HEK293 (cell line): Measurements from ENCODE around the gene WDFY2.

ENCODE experiments used
- CTCF ChIA-PET: fragments of 350-600 bp; formaldehyde crosslinking; extraction: SDS; loops from one replicate; lab custom pipeline; 2021; ENCODE audit warnings: antibody characterized with exemption; lab: Yijun Ruan, JAX
- POLR2A ChIA-PET: fragments of 300-600 bp; formaldehyde crosslinking; extraction: SDS; loops from one replicate; lab custom pipeline; 2020; ENCODE audit warnings: antibody characterized with exemption, inconsistent platforms; lab: Yijun Ruan, JAX
- H3K27ac ChIP-seq: fragments of 200-500 bp; sonication (Bioruptor generic); 2 replicates; pipeline ENCODE4 v1.5.1; 2014; ENCODE audit warnings: low read depth, low read length, control low read depth, inconsistent platforms; ENCODE audit errors: extremely low read depth
- H3K36me3 ChIP-seq, 2 experiments: fragments of 200-500 bp in 1 of 2; sonication (Bioruptor generic) in 1 of 2; 1 replicate in 1 of 2; 2 replicates in 1 of 2; pipeline ENCODE4 v1.5.1; 2014 to 2017; ENCODE audit warnings: inconsistent platforms in 2 of 2, low read length in 2 of 2; ENCODE audit not compliant: control insufficient read depth in 2 of 2, insufficient read depth in 1 of 2
- H3K4me1 ChIP-seq: fragments of 200-500 bp; sonication (Bioruptor generic); 2 replicates; pipeline ENCODE4 v1.5.1; 2014; ENCODE audit warnings: mild to moderate bottlenecking, low read length, inconsistent platforms; ENCODE audit not compliant: control insufficient read depth, insufficient read depth
- H3K4me3 ChIP-seq: 2 replicates; pipeline ENCODE4 v1.5.1; 2011; ENCODE audit warnings: low read depth, mild to moderate bottlenecking, control low read depth, low read length, moderate library complexity
- H3K9me3 ChIP-seq: fragments of 200-500 bp; sonication (Bioruptor generic); 2 replicates; pipeline ENCODE4 v1.5.1; 2014; ENCODE audit warnings: low read depth, low read length, inconsistent platforms; ENCODE audit not compliant: control insufficient read depth, insufficient read depth
- ELK4 ChIP-seq: IDR thresholded peaks from 2 replicates; pipeline ENCODE4 v1.6.1; 2011; ENCODE audit warnings: mild to moderate bottlenecking, low read depth, low read length, borderline replicate concordance
- GFI1B ChIP-seq: fragments of 450-650 bp; formaldehyde crosslinking; IDR thresholded peaks from 2 replicates; pipeline ENCODE4 v1.5.1; 2016; ENCODE audit warnings: missing biosample characterization, missing genetic modification characterization
- HOXA7 ChIP-seq: sonication (generic); formaldehyde crosslinking; IDR thresholded peaks from 2 replicates; pipeline ENCODE4 v1.8.1; 2022; ENCODE audit warnings: missing genetic modification reagents, borderline replicate concordance
- KLF10 ChIP-seq: fragments of 450-650 bp; IDR thresholded peaks from 2 replicates; pipeline ENCODE4 v1.5.1; 2018; ENCODE audit warnings: missing biosample characterization, mild to moderate bottlenecking, missing genetic modification characterization
- PBX3 ChIP-seq: sonication (generic); formaldehyde crosslinking; IDR thresholded peaks from 2 replicates; pipeline ENCODE4 v1.8.1; 2022; ENCODE audit warnings: mild to moderate bottlenecking, moderate library complexity, missing genetic modification reagents
- PRDM2 ChIP-seq: fragments of 450-650 bp; formaldehyde crosslinking; IDR thresholded peaks from 2 replicates; pipeline ENCODE4 v1.5.1; 2016; ENCODE audit warnings: missing biosample characterization, missing genetic modification characterization, borderline replicate concordance
- TCF7L2 ChIP-seq: IDR thresholded peaks from 2 replicates; pipeline ENCODE4 v1.6.1; 2011; ENCODE audit warnings: low read depth, mild to moderate bottlenecking, inconsistent platforms, low read length, moderate library complexity, borderline replicate concordance
- ZBTB20 ChIP-seq: fragments of 450-650 bp; formaldehyde crosslinking; IDR thresholded peaks from 2 replicates; pipeline ENCODE4 v1.5.1; 2016; ENCODE audit warnings: missing biosample characterization, missing genetic modification characterization
- ZBTB8A ChIP-seq: fragments of 450-650 bp; formaldehyde crosslinking; IDR thresholded peaks from 2 replicates; pipeline ENCODE4 v1.5.1; 2016; ENCODE audit warnings: missing biosample characterization, missing genetic modification characterization
- ZIC2 ChIP-seq: fragments of 450-650 bp; formaldehyde crosslinking; IDR thresholded peaks from 2 replicates; pipeline ENCODE4 v1.5.1; 2016; ENCODE audit warnings: missing biosample characterization, missing genetic modification characterization
- ZNF211 ChIP-seq: fragments of 450-650 bp; formaldehyde crosslinking; IDR thresholded peaks from 2 replicates; pipeline ENCODE4 v1.5.1; 2016; ENCODE audit warnings: low read depth, missing biosample characterization, missing genetic modification characterization
- ZNF354C ChIP-seq: fragments of 450-650 bp; formaldehyde crosslinking; IDR thresholded peaks from 2 replicates; pipeline ENCODE4 v1.5.1; 2016; ENCODE audit warnings: missing biosample characterization, missing genetic modification characterization, low read depth, borderline replicate concordance
- ZNF433 ChIP-seq: fragments of 450-650 bp; formaldehyde crosslinking; IDR thresholded peaks from 2 replicates; pipeline ENCODE4 v1.5.1; 2016; ENCODE audit warnings: missing biosample characterization, missing genetic modification characterization, low read depth
- ZNF473 ChIP-seq: fragments of 450-650 bp; formaldehyde crosslinking; IDR thresholded peaks from 2 replicates; pipeline ENCODE4 v1.5.1; 2017; ENCODE audit warnings: missing biosample characterization, missing genetic modification characterization
- ZNF514 ChIP-seq: fragments of 450-650 bp; formaldehyde crosslinking; IDR thresholded peaks from 2 replicates; pipeline ENCODE4 v1.5.1; 2016; ENCODE audit warnings: missing biosample characterization, missing genetic modification characterization
- ZNF521 ChIP-seq: fragments of 450-650 bp; formaldehyde crosslinking; IDR thresholded peaks from 2 replicates; pipeline ENCODE4 v1.5.1; 2017; ENCODE audit warnings: missing biosample characterization, mild to moderate bottlenecking, missing genetic modification characterization
- ZNF530 ChIP-seq: fragments of 450-650 bp; formaldehyde crosslinking; IDR thresholded peaks from 2 replicates; pipeline ENCODE4 v1.5.1; 2016; ENCODE audit warnings: low read depth, missing biosample characterization, missing genetic modification characterization
- ZNF544 ChIP-seq: fragments of 450-650 bp; formaldehyde crosslinking; IDR thresholded peaks from 2 replicates; pipeline ENCODE4 v1.5.0; 2017; ENCODE audit warnings: missing biosample characterization, missing genetic modification characterization
- ZNF560 ChIP-seq: fragments of 450-650 bp; formaldehyde crosslinking; IDR thresholded peaks from 2 replicates; pipeline ENCODE4 v1.5.1; 2017; ENCODE audit warnings: missing biosample characterization, missing genetic modification characterization, borderline replicate concordance
- ZNF707 ChIP-seq: fragments of 450-650 bp; formaldehyde crosslinking; IDR thresholded peaks from 2 replicates; pipeline ENCODE4 v1.5.1; 2016; ENCODE audit warnings: missing biosample characterization, missing genetic modification characterization
- ZNF776 ChIP-seq: fragments of 450-650 bp; formaldehyde crosslinking; IDR thresholded peaks from 2 replicates; pipeline ENCODE4 v1.5.0; 2017; ENCODE audit warnings: missing biosample characterization, missing genetic modification characterization, borderline replicate concordance
- ZNF777 ChIP-seq: fragments of 450-650 bp; formaldehyde crosslinking; IDR thresholded peaks from 2 replicates; pipeline ENCODE4 v1.5.1; 2017; ENCODE audit warnings: missing biosample characterization, missing genetic modification characterization, borderline replicate concordance
- ZSCAN16 ChIP-seq: fragments of 450-650 bp; formaldehyde crosslinking; IDR thresholded peaks from 2 replicates; pipeline ENCODE4 v1.5.1; 2016; ENCODE audit warnings: missing biosample characterization, missing genetic modification characterization
- TF ChIP-seq, protein P1 (sequence below): fragments of 450-650 bp; formaldehyde crosslinking; IDR thresholded peaks from 2 replicates; pipeline ENCODE4 v1.5.1; 2017; ENCODE audit warnings: missing biosample characterization, missing genetic modification characterization

Gene WDFY2

DNA sequence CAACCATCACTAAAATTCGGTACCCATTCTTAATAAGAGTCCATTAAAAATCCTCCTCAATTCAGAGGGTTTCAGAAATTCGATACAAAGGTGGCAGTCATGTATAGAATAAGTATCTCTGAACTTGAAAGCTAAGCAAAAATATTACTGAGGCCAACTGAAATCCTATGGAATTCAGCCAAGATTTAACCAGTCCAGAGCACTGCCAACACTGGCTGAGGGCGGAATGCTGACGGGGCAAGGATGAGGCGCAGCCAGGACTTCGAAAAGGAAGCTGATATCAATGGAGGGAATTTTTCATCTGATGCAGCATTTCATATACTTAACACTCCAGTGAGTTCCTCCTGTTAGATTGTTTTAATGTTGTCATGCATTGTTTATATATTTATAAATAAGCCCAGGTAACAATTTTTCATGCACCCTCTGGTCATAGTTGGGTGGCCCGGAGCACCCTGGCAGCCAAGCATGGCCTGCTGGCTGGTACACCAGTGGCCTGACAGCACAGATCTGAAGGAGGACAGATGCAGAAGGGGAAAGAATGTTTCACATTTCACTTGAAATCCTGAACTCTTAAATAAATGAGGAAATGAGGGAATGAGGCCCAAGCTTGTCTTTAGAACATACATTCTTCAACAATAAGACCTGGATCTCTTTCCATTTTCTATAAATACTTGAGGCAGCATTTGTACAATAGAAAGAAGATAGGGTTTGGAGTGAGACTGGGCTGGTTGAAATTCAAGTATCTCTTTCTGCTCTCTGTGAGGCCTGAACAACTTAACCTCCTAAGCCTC, 41.5 kb downstream of the WDFY2 start:
- no peaks in the 10 kb centered on the region for H3K9me3 ChIP-seq
- no peaks in the 10 kb centered on the region for H3K4me1 ChIP-seq
- POLR2A ChIA-PET = no interaction called here
- no peak for TF ChIP-seq ZNF211 (tag by site-specific recombination)
- no peak for TF ChIP-seq ZNF530 (tag by site-specific recombination)
- no peak for TF ChIP-seq ZNF777 (tag by site-specific recombination)
- no peak for TF ChIP-seq GFI1B (tag by site-specific recombination)
- no peak for TF ChIP-seq ZNF560
- TF ChIP-seq ZNF433 = no peak
- no peak for TF ChIP-seq TCF7L2
- TF ChIP-seq PBX3 (CRISPR knock-in tag) = no peak
- no peak for TF ChIP-seq ZSCAN16
- TF ChIP-seq ZNF544 (tag by site-specific recombination) = no peak
- no peak for TF ChIP-seq HOXA7 (CRISPR knock-in tag)
- no peak for TF ChIP-seq ZNF354C
- no peak for TF ChIP-seq ZNF514
- no peak for TF ChIP-seq ZNF473 (tag by site-specific recombination)
- no peak for TF ChIP-seq ZBTB20 (tag by site-specific recombination)
- TF ChIP-seq, protein P1, sequence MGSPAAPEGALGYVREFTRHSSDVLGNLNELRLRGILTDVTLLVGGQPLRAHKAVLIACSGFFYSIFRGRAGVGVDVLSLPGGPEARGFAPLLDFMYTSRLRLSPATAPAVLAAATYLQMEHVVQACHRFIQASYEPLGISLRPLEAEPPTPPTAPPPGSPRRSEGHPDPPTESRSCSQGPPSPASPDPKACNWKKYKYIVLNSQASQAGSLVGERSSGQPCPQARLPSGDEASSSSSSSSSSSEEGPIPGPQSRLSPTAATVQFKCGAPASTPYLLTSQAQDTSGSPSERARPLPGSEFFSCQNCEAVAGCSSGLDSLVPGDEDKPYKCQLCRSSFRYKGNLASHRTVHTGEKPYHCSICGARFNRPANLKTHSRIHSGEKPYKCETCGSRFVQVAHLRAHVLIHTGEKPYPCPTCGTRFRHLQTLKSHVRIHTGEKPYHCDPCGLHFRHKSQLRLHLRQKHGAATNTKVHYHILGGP (tag by site-specific recombination) = no peak
- no peak for TF ChIP-seq ZNF521 (tag by site-specific recombination)
- TF ChIP-seq, all 188 proteins: peak for 0
- no peak overlapping the region for H3K4me3 ChIP-seq
- CTCF ChIA-PET = interaction anchor here (0.6 kb wide), 1 partner anchor 87 kb away, joined by 3 read pairs; no protein-coding TSS in a partner anchor
- H3K27ac ChIP-seq = no peak overlapping the region
- H3K36me3 ChIP-seq = no peaks in the 10 kb centered on the region; a peak in 1 of 3 replicates

GRCh38 chr13:51626749-51627148, 42.5 kb downstream of the WDFY2 start:
- CTCF ChIA-PET = no interaction called here
- no peaks in the 10 kb centered on the region for H3K4me1 ChIP-seq
- H3K9me3 ChIP-seq = no peaks in the 10 kb centered on the region
- H3K36me3 ChIP-seq = no peaks in the 10 kb centered on the region; a peak in 1 of 3 replicates
- no peak overlapping the region for H3K27ac ChIP-seq
- H3K4me3 ChIP-seq = no peak overlapping the region
- POLR2A ChIA-PET = no interaction called here
- no peak for TF ChIP-seq ZNF707 (tag by site-specific recombination)
- TF ChIP-seq PRDM2 (tag by site-specific recombination) = no peak
- no peak for TF ChIP-seq TCF7L2
- TF ChIP-seq ZIC2 (tag by site-specific recombination) = peak; percentile 33; the same call in 1 of the 2 replicates
- no peak for TF ChIP-seq ZNF776 (tag by site-specific recombination)
- no peak for TF ChIP-seq ELK4
- no peak for TF ChIP-seq ZNF514
- TF ChIP-seq ZBTB8A (tag by site-specific recombination) = 0 out of 2 replicates have a peak, but pooled peaks have one; percentile 13
- no peak for TF ChIP-seq KLF10 (tag by site-specific recombination)
